Measurements from ENCODE around the gene PXDN.
A peak's percentile ranks its signal among the peaks of the same experiment; 100 is the strongest.

The PXDN gene

DNA sequence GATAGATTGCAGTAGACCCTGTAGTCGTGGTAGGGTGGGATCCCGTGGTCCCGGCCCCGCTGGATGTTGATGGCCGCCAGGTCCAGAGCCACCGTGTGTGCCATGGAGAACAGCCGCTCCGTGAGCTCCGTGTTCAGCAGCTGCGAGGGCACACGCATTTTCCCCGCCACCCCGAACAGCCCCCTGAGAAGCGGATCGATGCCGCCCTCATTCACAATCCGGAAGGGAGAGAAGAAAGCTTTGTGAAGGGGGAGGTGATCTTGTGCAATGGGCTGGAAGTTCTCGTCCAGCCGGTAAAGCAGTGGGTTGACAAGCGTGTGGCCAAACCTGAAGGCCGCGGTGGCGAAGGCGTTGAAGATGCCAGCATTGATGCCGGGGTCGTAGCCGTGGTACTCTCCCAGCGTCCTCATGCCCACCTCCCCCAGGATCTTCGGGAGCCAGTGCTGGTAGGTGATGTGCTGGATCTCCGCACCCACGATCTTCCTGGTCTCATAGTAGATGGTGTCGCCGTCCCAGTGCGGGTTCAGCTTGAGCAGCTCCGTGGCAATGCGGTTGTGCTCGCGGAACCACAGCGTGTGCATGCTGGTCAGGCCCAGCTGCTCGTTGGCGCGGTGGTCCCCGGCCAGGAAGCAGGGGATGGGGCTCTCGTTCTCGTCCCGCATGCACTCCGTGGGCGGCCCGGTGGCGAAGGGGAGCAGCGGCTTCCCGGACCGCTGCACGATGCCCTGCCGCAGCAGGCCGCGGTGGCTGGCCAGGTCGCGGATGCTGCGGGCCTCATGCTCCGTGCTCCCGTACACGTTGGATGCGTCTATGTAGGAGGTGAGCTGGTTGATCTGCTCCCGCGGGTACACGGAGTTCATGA is 95.8 kb downstream of the PXDN start:
- DNase-seq (ENCODE audit: low spot score), result no peak

DNA sequence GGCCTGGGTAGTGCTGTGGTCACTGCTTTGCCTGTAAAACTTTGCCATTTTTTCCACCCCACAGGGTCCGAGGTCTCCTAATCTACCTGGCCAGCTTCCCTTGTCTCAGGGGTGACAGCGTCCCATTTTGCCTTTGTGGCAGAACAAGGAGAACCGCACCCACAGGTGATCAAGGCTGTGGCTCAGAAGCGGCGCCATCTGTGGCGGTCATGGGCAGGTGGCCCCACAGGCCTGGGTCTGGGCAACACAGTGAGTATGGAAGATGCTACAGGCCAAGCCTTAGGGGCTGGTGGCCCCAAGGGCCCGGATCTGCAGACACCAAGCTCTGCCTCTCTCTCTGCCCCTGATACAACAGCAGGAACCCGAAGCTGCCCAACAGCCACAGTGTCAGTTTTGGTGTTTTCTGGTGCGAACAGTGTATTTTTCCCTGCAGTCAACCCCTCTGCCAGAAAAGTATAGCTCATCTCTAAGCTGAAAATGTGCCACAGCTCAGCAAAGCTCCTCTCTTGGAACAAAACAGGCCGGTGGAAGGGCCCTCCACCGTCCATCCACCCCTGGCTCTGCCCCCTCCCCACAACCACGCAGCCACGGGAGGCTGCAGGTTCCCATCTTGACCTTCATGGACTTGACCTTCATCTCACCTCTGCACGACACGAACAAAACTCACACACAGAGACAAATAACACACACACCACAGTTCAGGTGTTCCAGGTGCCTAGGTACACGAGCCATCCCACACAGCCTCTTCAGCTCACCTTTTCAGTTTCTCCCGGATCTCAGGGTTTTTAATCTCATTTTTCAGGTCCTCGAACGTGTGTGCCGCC is 96.7 kb downstream of the PXDN start:
- DNase-seq (ENCODE audit: low spot score), result no peak

GRCh38 chr2:1645761-1646476 is 98.4 kb downstream of the PXDN start:
- DNase-seq (ENCODE audit: low spot score), result no peak

- no peak for DNase-seq (ENCODE audit: low spot score)
Measured at GRCh38 chr2:1644427-1644826, 99.9 kb downstream of the PXDN start.

GRCh38 chr2:1642993-1643619 is 101.2 kb downstream of the PXDN start:
- DNase-seq (ENCODE audit: low spot score), result no peak

- DNase-seq (ENCODE audit: low spot score), result no peak
Measured at GRCh38 chr2:1642066-1642861, 102.1 kb downstream of the PXDN start.

GRCh38 chr2:1641523-1641922 is 102.8 kb downstream of the PXDN start:
- peak; percentile 53 for DNase-seq (ENCODE audit: low spot score)

DNA sequence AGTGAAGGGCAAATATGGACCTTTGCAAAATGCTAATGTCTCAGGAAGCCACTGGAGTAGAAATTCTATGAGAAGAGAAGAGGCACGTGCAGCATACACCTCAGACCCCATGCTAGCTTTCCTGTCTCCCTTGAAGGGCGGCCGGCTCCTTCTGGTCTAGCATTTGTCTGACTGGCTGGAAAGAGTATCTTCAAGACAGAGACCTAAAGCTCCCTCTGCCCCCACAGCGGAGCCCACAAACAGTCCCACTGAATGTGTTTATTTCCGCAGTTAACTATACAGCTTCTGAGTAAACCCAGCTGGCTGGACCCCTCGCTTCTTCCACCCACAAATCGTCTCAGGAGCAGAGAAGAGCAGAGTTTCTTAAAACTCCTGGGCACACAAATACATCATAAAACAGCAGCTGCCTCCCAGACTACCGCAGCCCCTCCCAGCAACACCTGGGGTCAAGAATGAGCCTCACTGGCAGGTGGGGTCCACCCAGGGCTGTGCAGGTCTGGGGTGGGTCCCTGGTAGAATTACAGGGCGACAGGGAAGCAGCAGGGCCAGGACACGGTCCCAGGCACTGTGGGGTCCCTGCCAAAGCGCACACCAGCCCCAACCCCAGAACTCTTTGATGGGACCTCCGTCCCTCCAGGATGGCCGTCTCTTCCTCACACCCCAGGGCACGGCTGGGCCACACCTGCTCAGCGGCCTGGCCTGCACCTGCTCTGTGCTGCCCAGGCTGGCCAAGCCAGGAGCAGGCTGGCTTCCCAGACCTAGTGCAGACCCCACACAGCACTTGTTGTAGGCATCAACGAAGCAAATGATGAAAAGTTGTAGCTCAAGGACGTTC is 103.8 kb downstream of the PXDN start:
- DNase-seq (ENCODE audit: low spot score), result no peak

- DNase-seq (ENCODE audit: low spot score), result no peak
Measured at GRCh38 chr2:1639086-1639858, 105.0 kb downstream of the PXDN start.

GRCh38 chr2:1638281-1638860 is 105.9 kb downstream of the PXDN start:
- DNase-seq (ENCODE audit: low spot score), result no peak

DNA sequence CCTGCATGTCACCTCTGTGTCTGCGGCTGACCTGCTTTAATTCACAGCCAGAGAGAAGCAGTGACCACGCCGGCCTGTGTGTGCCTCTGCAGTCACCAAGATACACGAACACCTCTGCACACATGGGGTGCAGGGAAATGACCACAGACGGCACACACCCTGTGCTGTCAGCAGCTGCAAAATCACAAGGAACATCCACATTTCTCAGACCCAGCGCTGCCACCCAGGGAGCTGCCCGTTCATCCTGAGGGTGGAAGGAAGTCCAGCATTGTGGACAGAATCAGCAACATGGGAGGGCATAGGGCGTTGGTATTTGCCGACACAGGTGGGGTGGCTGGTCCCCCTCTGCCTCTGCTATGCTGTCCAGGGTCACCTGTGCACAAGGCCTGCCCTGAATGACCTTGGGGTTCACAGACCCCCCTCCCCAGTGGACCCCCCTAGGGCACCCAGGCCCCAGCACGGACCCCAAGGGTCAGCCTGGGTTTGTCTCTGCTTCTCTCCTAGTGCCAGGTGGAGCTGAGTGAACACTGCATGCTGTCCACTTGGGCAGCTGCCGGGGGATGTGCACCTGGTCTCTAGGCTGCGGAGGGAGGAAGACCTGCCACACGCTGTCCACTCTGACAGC is 107.4 kb downstream of the PXDN start:
- DNase-seq (ENCODE audit: low spot score), result no peak

GRCh38 chr2:1635823-1636222 is 108.5 kb downstream of the PXDN start:
- DNase-seq (ENCODE audit: low spot score), result no peak

GRCh38 chr2:1634681-1635341 is 109.5 kb downstream of the PXDN start:
- DNase-seq (ENCODE audit: low spot score), result no peak

- DNase-seq (ENCODE audit: low spot score), result no peak
Measured at GRCh38 chr2:1633936-1634587, 110.3 kb downstream of the PXDN start.

- DNase-seq (ENCODE audit: low spot score), result no peak
Measured at GRCh38 chr2:1633092-1633671, 111.1 kb downstream of the PXDN start.

- no peak for DNase-seq (ENCODE audit: low spot score)
Measured at GRCh38 chr2:1632510-1632909, 111.8 kb downstream of the PXDN start.

- no peak for DNase-seq (ENCODE audit: low spot score)
Measured at GRCh38 chr2:1632002-1632348, 112.3 kb downstream of the PXDN start.
